ENCODE data around the gene CYP26C1. TPM values are rescaled to one million over a fixed set of nuclear protein-coding genes. Genes with fewer than 3 reads are reported as not detected.

Gene CYP26C1
- total and polyA plus RNA-seq, 2 of the 13 experiments (the other 11 are each of a cell fraction or from before 2014, with no cell fraction given) = 0.02 TPM; not detected in 1

DNA sequence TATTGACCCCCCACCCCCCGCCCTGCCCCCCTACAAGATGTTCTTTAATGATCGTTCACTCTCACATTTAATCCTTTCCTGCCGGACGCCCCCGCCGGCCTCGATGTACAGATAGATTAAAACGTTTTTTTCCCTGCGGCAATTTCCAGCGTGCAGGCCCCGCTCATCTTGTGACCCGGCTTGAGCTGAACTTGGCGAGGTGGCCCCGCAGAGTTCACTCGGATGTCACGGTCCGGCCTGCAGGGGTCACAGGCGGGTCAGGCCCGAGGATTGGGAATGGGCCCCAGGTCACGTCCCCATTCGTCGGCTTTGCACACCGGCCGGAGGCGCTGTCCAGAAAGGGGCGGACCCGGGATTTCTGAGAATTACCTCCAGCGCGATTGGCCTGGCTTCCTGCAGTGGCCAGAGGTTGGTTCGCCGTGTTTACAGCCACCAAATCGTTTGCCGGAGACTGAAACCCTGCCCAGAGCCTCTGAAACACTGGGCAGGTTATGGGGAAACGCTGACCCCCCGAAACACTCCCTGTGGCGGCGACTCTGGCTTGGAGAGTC lies 11.2 kb downstream of the CYP26C1 start (continued):
- TF ChIP-seq GTF2F1 (IDR thresholded peaks at IDR 0.05; ENCODE audit: low read length) (no peak), ZNF747 (CRISPR knock-in tag; IDR thresholded peaks at IDR 0.05; ENCODE audit: borderline replicate concordance) (no peak), ZC3H4 (CRISPR knock-in tag; IDR thresholded peaks at IDR 0.05; ENCODE audit: borderline replicate concordance) (no peak), JUND (CRISPR knock-in tag; IDR thresholded peaks at IDR 0.05) (no peak), ZNF34 (CRISPR knock-in tag; IDR thresholded peaks at IDR 0.05; ENCODE audit: borderline replicate concordance) (no peak), NR2F2 (IDR thresholded peaks at IDR 0.05; ENCODE audit: borderline replicate concordance, low read depth) (peak; percentile 84; the same call in 1 of the 2 replicates), ZNF17 (CRISPR knock-in tag; IDR thresholded peaks at IDR 0.05) (no peak), HIVEP1 (CRISPR knock-in tag; IDR thresholded peaks at IDR 0.05) (no peak), ISX (CRISPR knock-in tag; conservative IDR thresholded peaks at IDR 0.05) (no peak), TAF1 (CRISPR knock-in tag; IDR thresholded peaks at IDR 0.05) (no peak), GABPA (IDR thresholded peaks at IDR 0.05; ENCODE audit: low read depth, low read length) (no peak), GABPA (CRISPR knock-in tag; IDR thresholded peaks at IDR 0.05; ENCODE audit: low read depth) (no peak), MATR3 (CRISPR knock-in tag; IDR thresholded peaks at IDR 0.05) (no peak), BHLHE40 (IDR thresholded peaks at IDR 0.05; ENCODE audit: low read length) (peak; percentile 3; the same call in 1 of the 2 replicates), ZFAT (CRISPR knock-in tag; conservative IDR thresholded peaks at IDR 0.05) (no peak), ZNF441 (CRISPR knock-in tag; IDR thresholded peaks at IDR 0.05; ENCODE audit: borderline replicate concordance) (0 out of 2 replicates have a peak, but pooled peaks have one; percentile 59)
- TF ChIP-seq, protein P1, sequence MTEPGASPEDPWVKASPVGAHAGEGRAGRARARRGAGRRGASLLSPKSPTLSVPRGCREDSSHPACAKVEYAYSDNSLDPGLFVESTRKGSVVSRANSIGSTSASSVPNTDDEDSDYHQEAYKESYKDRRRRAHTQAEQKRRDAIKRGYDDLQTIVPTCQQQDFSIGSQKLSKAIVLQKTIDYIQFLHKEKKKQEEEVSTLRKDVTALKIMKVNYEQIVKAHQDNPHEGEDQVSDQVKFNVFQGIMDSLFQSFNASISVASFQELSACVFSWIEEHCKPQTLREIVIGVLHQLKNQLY (CRISPR knock-in tag; IDR thresholded peaks at IDR 0.05) = 0 out of 2 replicates have a peak, but pooled peaks have one; percentile 29
- TF ChIP-seq, protein P2, sequence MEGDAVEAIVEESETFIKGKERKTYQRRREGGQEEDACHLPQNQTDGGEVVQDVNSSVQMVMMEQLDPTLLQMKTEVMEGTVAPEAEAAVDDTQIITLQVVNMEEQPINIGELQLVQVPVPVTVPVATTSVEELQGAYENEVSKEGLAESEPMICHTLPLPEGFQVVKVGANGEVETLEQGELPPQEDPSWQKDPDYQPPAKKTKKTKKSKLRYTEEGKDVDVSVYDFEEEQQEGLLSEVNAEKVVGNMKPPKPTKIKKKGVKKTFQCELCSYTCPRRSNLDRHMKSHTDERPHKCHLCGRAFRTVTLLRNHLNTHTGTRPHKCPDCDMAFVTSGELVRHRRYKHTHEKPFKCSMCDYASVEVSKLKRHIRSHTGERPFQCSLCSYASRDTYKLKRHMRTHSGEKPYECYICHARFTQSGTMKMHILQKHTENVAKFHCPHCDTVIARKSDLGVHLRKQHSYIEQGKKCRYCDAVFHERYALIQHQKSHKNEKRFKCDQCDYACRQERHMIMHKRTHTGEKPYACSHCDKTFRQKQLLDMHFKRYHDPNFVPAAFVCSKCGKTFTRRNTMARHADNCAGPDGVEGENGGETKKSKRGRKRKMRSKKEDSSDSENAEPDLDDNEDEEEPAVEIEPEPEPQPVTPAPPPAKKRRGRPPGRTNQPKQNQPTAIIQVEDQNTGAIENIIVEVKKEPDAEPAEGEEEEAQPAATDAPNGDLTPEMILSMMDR (CRISPR knock-in tag; IDR thresholded peaks at IDR 0.05) = peak; percentile 65
- TF ChIP-seq, protein P3, sequence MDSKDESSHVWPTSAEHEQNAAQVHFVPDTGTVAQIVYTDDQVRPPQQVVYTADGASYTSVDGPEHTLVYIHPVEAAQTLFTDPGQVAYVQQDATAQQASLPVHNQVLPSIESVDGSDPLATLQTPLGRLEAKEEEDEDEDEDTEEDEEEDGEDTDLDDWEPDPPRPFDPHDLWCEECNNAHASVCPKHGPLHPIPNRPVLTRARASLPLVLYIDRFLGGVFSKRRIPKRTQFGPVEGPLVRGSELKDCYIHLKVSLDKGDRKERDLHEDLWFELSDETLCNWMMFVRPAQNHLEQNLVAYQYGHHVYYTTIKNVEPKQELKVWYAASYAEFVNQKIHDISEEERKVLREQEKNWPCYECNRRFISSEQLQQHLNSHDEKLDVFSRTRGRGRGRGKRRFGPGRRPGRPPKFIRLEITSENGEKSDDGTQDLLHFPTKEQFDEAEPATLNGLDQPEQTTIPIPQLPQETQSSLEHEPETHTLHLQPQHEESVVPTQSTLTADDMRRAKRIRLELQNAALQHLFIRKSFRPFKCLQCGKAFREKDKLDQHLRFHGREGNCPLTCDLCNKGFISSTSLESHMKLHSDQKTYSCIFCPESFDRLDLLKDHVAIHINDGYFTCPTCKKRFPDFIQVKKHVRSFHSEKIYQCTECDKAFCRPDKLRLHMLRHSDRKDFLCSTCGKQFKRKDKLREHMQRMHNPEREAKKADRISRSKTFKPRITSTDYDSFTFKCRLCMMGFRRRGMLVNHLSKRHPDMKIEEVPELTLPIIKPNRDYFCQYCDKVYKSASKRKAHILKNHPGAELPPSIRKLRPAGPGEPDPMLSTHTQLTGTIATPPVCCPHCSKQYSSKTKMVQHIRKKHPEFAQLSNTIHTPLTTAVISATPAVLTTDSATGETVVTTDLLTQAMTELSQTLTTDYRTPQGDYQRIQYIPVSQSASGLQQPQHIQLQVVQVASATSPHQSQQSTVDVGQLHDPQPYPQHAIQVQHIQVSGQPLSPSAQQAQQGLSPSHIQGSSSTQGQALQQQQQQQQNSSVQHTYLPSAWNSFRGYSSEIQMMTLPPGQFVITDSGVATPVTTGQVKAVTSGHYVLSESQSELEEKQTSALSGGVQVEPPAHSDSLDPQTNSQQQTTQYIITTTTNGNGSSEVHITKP (CRISPR knock-in tag; IDR thresholded peaks at IDR 0.05; ENCODE audit: low read depth) = no peak
- TF ChIP-seq, protein P4, sequence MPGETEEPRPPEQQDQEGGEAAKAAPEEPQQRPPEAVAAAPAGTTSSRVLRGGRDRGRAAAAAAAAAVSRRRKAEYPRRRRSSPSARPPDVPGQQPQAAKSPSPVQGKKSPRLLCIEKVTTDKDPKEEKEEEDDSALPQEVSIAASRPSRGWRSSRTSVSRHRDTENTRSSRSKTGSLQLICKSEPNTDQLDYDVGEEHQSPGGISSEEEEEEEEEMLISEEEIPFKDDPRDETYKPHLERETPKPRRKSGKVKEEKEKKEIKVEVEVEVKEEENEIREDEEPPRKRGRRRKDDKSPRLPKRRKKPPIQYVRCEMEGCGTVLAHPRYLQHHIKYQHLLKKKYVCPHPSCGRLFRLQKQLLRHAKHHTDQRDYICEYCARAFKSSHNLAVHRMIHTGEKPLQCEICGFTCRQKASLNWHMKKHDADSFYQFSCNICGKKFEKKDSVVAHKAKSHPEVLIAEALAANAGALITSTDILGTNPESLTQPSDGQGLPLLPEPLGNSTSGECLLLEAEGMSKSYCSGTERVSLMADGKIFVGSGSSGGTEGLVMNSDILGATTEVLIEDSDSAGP (CRISPR knock-in tag; IDR thresholded peaks at IDR 0.05; ENCODE audit: borderline replicate concordance) = peak; percentile 32; the same call in 1 of the 2 replicates
- TF ChIP-seq, protein P5, sequence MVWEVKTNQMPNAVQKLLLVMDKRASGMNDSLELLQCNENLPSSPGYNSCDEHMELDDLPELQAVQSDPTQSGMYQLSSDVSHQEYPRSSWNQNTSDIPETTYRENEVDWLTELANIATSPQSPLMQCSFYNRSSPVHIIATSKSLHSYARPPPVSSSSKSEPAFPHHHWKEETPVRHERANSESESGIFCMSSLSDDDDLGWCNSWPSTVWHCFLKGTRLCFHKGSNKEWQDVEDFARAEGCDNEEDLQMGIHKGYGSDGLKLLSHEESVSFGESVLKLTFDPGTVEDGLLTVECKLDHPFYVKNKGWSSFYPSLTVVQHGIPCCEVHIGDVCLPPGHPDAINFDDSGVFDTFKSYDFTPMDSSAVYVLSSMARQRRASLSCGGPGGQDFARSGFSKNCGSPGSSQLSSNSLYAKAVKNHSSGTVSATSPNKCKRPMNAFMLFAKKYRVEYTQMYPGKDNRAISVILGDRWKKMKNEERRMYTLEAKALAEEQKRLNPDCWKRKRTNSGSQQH (CRISPR knock-in tag; IDR thresholded peaks at IDR 0.05; ENCODE audit: low read depth) = no peak
